ENCODE results near the gene AGO1. TPM values are rescaled to one million over a fixed set of nuclear protein-coding genes. Genes with fewer than 3 reads are reported as not detected.

The AGO1 gene
- total RNA-seq, 2 experiments from 2014 or later = 33.0 to 34.2 TPM

- Mint-ChIP-seq H3K36me3 (ENCODE audit: low read depth) (peaks cover 29% of the 10 kb centered on the region), H3K27me3 (no peaks in the 10 kb centered on the region), H3K4me1 (ENCODE audit: low read depth) (no peaks in the 10 kb centered on the region), H3K9me3 (no peaks in the 10 kb centered on the region), H3K27ac (no peak overlapping the region), H3K4me3 (no peak overlapping the region)
- intact Hi-C loops (cut with micrococcal nuclease) = no loop called here
- ATAC-seq (no peak), DNase-seq (no peak)
- POLR2A ChIA-PET = no interaction called here
- CTCF ChIA-PET = interaction anchor here (0.7 kb wide), 1 partner anchor 18 kb away, joined by 3 read pairs; no protein-coding TSS in a partner anchor
- no peak for TF ChIP-seq CTCF (IDR thresholded peaks at IDR 0.05)
These were observed 19.7 kb downstream of the AGO1 start for GRCh38 chr1:35902671-35903070.

- intact Hi-C loops (cut with micrococcal nuclease) = no loop called here
- ATAC-seq = no peak
- no peaks in the 10 kb centered on the region for H3K27me3 Mint-ChIP-seq
- H3K27ac Mint-ChIP-seq = no peak overlapping the region
- H3K4me1 Mint-ChIP-seq (ENCODE audit: low read depth) = no peaks in the 10 kb centered on the region
- no peak for TF ChIP-seq CTCF (IDR thresholded peaks at IDR 0.05)
- H3K36me3 Mint-ChIP-seq (ENCODE audit: low read depth) = peaks cover 42% of the 10 kb centered on the region
- ChIA-PET CTCF (no interaction called here), POLR2A (no interaction called here)
- H3K4me3 Mint-ChIP-seq = no peak overlapping the region
- no peaks in the 10 kb centered on the region for H3K9me3 Mint-ChIP-seq
- no peak for DNase-seq
These were observed 31.7 kb downstream of the AGO1 start for GRCh38 chr1:35914717-35915116.

DNA sequence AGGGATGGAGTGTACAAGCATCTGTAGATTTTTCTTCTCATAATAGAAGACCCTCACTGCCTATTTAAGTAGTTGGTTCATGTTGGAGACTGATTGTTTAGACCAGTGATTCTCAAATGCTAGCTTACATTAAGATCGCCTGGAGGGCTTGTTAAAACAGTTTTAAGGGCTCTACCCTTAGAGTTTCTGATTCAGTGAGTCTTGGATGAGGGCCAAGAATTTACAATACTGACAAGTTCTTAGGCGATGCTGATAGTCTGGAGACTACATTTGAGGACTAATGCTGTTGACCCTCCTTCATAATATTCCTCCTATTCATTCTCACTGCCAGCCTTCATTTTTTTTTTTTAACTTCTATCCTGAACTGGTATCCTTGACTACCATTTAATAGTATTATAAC, 32.7 kb downstream of the AGO1 start:
- TF ChIP-seq CTCF (IDR thresholded peaks at IDR 0.05) = no peak
- CTCF ChIA-PET = no interaction called here
- POLR2A ChIA-PET = interaction anchor here (1.6 to 1.7 kb wide), 2 partner anchors 9 to 16 kb away, joined by 5 to 7 read pairs; partner anchors contain the start of gene AGO3
- H3K4me1 Mint-ChIP-seq (ENCODE audit: low read depth) = no peaks in the 10 kb centered on the region
- H3K4me3 Mint-ChIP-seq = no peak overlapping the region
- DNase-seq (no peak), ATAC-seq (no peak)
- H3K36me3 Mint-ChIP-seq (ENCODE audit: low read depth) = peaks cover 48% of the 10 kb centered on the region
- H3K27me3 Mint-ChIP-seq = no peaks in the 10 kb centered on the region
- H3K27ac Mint-ChIP-seq = no peak overlapping the region
- intact Hi-C loops (cut with micrococcal nuclease) = no loop called here
- H3K9me3 Mint-ChIP-seq = no peaks in the 10 kb centered on the region

DNA sequence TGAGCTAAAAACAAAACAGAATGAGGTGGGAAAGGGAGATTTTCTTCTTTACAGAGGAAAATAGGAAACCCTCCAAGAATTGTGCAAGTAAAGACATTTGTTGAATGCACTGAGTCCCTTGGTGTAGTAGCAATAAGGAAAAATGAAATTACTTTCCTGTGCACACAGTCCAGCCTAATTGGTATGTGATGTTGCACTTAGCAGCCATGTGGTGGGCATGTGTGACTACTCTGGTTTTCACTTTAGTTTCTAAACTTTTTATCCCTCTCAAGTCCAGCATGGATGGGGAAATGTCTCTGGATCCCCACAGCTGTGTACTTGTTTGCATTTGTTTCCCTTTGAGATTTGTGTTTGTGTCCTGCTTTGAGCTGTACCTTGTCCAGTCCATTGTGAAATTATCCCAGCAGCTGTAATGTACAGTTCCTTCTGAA, 40.8 kb downstream of the AGO1 start:
- Mint-ChIP-seq H3K27me3 (no peaks in the 10 kb centered on the region), H3K9me3 (no peaks in the 10 kb centered on the region), H3K27ac (no peak overlapping the region), H3K4me3 (no peak overlapping the region), H3K36me3 (ENCODE audit: low read depth) (peaks cover 15% of the 10 kb centered on the region), H3K4me1 (ENCODE audit: low read depth) (no peaks in the 10 kb centered on the region)
- intact Hi-C loops (cut with micrococcal nuclease) = no loop called here
- ChIA-PET POLR2A (interaction anchor here (0.6 kb wide), 1 partner anchor 286 kb away, joined by 4 read pairs; no protein-coding TSS in a partner anchor), CTCF (no interaction called here)
- ATAC-seq (no peak), DNase-seq (no peak)
- no peak for TF ChIP-seq CTCF (IDR thresholded peaks at IDR 0.05)

DNA sequence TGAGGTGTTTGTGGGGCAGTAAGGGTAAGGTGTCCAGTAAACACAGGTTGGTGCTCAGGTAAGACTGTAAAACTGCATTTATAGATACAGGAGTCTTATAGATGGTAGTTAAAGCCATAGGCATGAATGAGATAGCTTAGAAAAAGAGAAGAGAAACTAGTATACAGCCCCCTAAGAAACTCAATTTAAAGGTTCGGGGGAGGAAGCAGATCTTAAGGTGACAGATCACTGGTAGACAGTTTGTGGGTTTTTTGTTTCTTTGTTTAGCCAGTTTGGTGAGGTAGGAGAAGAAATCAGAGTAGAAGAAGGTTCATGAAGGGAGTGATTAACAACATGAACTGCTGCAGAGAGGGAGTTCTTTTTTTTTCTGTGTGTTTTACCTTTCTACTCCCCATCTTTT, 41.8 kb downstream of the AGO1 start:
- no peak overlapping the region for H3K4me3 Mint-ChIP-seq
- CTCF ChIA-PET = no interaction called here
- intact Hi-C loops (cut with micrococcal nuclease) = no loop called here
- TF ChIP-seq CTCF (IDR thresholded peaks at IDR 0.05) = no peak
- POLR2A ChIA-PET = interaction anchor here (0.6 kb wide), 1 partner anchor 156 kb away, joined by 3 read pairs; no protein-coding TSS in a partner anchor
- ATAC-seq (no peak), DNase-seq (no peak)
- H3K27ac Mint-ChIP-seq = no peak overlapping the region
- peaks cover 11% of the 10 kb centered on the region for H3K36me3 Mint-ChIP-seq (ENCODE audit: low read depth)
- no peaks in the 10 kb centered on the region for H3K9me3 Mint-ChIP-seq
- H3K27me3 Mint-ChIP-seq = no peaks in the 10 kb centered on the region
- H3K4me1 Mint-ChIP-seq (ENCODE audit: low read depth) = peaks cover 5% of the 10 kb centered on the region
